K562 (cell line): ENCODE data around the gene FRYL. TPM values are rescaled to one million over a fixed set of nuclear protein-coding genes. Genes with fewer than 3 reads are reported as not detected.

Experiments
- ATAC-seq: fragments of 200-7000 bp; cut with Tn5 transposase; 3 replicates; pipeline ENCODE4 v1.9.1; 2020; ENCODE audit warnings: moderate library complexity
- BruUV-seq: library from RNA; stranded (reverse); fragments of 400-500 nt; replicated peaks from 2 replicates; lab custom pipeline; 2021; lab: Mats Ljungman, UMichigan
- CTCF ChIA-PET: fragments of 300-600 bp; formaldehyde crosslinking; extraction: SDS; loops from one replicate; lab custom pipeline; 2021; ENCODE audit warnings: low intra/inter-chr PET ratio; lab: Yijun Ruan, JAX
- POLR2A ChIA-PET: fragments of 300-600, 350-650 bp; sonication (Branson Sonifier 250); formaldehyde crosslinking; extraction: SDS; loops from one replicate; lab custom pipeline; 2021; ENCODE audit warnings: antibody characterized with exemption, inconsistent platforms; lab: Yijun Ruan, JAX
- DNase-seq, 4 experiments: peaks; one replicate each; pipeline versions ENCODE4 v3.0.0 to v3.0.0-alpha.2; 2011 to 2018; ENCODE audit warnings: low spot score in 3 of 4, mixed read lengths in 3 of 4; ENCODE audit errors: extremely low read depth in 1 of 4
- FAIRE-seq: peaks from 2 replicates; lab custom pipeline; 2011; peaks lifted over from hg19 to GRCh38; lab: Jason Lieb, UNC
- H2AFZ ChIP-seq: 2 replicates; pipeline ENCODE4 v1.6.0; 2011; ENCODE audit warnings: low read depth, low read length, control low read depth, inconsistent platforms
- H3K27ac ChIP-seq: fragments of 200-600 bp; 3 replicates; pipeline ENCODE4 v1.8.0; 2011; ENCODE audit warnings: low read depth, mild to moderate bottlenecking, control low read depth, inconsistent platforms, low read length, moderate library complexity, mixed read lengths; ENCODE audit errors: extremely low read depth
- H3K27me3 ChIP-seq, 2 experiments: fragments of 300-600 bp in 1 of 2; 2 replicates in 1 of 2; 3 replicates in 1 of 2; pipeline versions ENCODE4 v1.6.0 to v1.8.0; 2011; ENCODE audit warnings: inconsistent platforms in 2 of 2, low read length in 2 of 2, mild to moderate bottlenecking in 1 of 2, mixed read lengths in 1 of 2, moderate library complexity in 1 of 2; ENCODE audit not compliant: control insufficient read depth in 2 of 2, insufficient read depth in 2 of 2
- H3K36me3 ChIP-seq: fragments of 300-600 bp; 3 replicates; pipeline ENCODE4 v1.8.0; 2011; ENCODE audit warnings: mild to moderate bottlenecking, low read length, inconsistent platforms; ENCODE audit not compliant: control insufficient read depth, insufficient read depth
- H3K4me1 ChIP-seq, 2 experiments: fragments of 200-600 bp in 1 of 2; replicated peaks in 1 of 2; 2 replicates in 1 of 2; 3 replicates in 1 of 2; pipeline versions ENCODE4 v1.5.1 to v1.8.0; 2011; ENCODE audit warnings: inconsistent platforms in 2 of 2, low read length in 2 of 2, mild to moderate bottlenecking in 1 of 2, mixed read lengths in 1 of 2, moderate library complexity in 1 of 2; ENCODE audit not compliant: control insufficient read depth in 2 of 2, insufficient read depth in 2 of 2
- H3K4me2 ChIP-seq: 2 replicates; pipeline ENCODE4 v1.6.1; 2011; ENCODE audit warnings: low read length, control low read depth, inconsistent platforms, mixed read lengths; ENCODE audit not compliant: insufficient read depth
- H3K4me3 ChIP-seq: fragments of 200-600 bp; sonication (generic), shearing (Covaris generic); 2 replicates; pipeline ENCODE4 v1.5.1; 2016; ENCODE audit warnings: control low read depth, inconsistent platforms
- H3K79me2 ChIP-seq: fragments of 200-600 bp; 3 replicates; pipeline ENCODE4 v1.8.0; 2011; ENCODE audit warnings: low read length, inconsistent platforms; ENCODE audit not compliant: control insufficient read depth, insufficient read depth
- H3K9ac ChIP-seq, 2 experiments: 2 replicates each; pipeline versions ENCODE4 v1.6.0 to v1.6.1; 2011; ENCODE audit warnings: low read depth in 2 of 2, low read length in 2 of 2, control low read depth in 1 of 2, inconsistent platforms in 1 of 2, mild to moderate bottlenecking in 1 of 2, mixed read lengths in 1 of 2; ENCODE audit not compliant: insufficient read depth in 1 of 2
- H3K9me1 ChIP-seq: one replicate; pipeline ENCODE4 v1.6.0; 2011; ENCODE audit warnings: inconsistent platforms, mild to moderate bottlenecking, low read length, moderate library complexity; ENCODE audit not compliant: control insufficient read depth, insufficient read depth
- H3K9me3 ChIP-seq: replicated peaks from 2 replicates; pipeline ENCODE4 v1.5.1; 2011; ENCODE audit warnings: low read depth, low read length, inconsistent platforms; ENCODE audit not compliant: control insufficient read depth, insufficient read depth
- H4K20me1 ChIP-seq: replicated peaks from 2 replicates; pipeline ENCODE4 v1.6.1; 2011; ENCODE audit warnings: low read length, inconsistent platforms, mixed read lengths; ENCODE audit not compliant: control insufficient read depth, insufficient read depth
- BCOR ChIP-seq: fragments of 450-650 bp; IDR thresholded peaks from 2 replicates; pipeline ENCODE4 v1.6.1; 2016
- CBX2 ChIP-seq: fragments of 200-600 bp; sonication (generic); IDR thresholded peaks from one replicate; pipeline ENCODE4 v1.6.1; 2012; ENCODE audit warnings: mild to moderate bottlenecking, low read length, inconsistent platforms; ENCODE audit not compliant: insufficient read depth, poor library complexity, severe bottlenecking
- MAZ ChIP-seq, 2 experiments: fragments of 450-650 bp in 1 of 2; sonication (generic) in 1 of 2; formaldehyde crosslinking; IDR thresholded peaks in 1 of 2; conservative IDR thresholded peaks in 1 of 2; 2 replicates each; pipeline versions ENCODE4 v1.4.0 to v1.5.0; 2020; ENCODE audit warnings: mild to moderate bottlenecking in 1 of 2, missing genetic modification reagents in 1 of 2
- NEUROD1 ChIP-seq: fragments of 150-350 bp; IDR thresholded peaks from 2 replicates; pipeline ENCODE4 v1.6.1; 2014; ENCODE audit warnings: borderline replicate concordance, low read length, low read depth; ENCODE audit not compliant: partially characterized antibody
- NFATC3 ChIP-seq: fragments of 450-650 bp; IDR thresholded peaks from 2 replicates; pipeline ENCODE4 v1.6.1; 2017; ENCODE audit warnings: mild to moderate bottlenecking
- RBM25 ChIP-seq: fragments of 200-400 bp; formaldehyde crosslinking; IDR thresholded peaks from 2 replicates; pipeline ENCODE4 v1.6.1; 2018; ENCODE audit warnings: low read length, low read depth, moderate library complexity; ENCODE audit not compliant: severe bottlenecking
- ZNF146 ChIP-seq: IDR thresholded peaks from one replicate; pipeline ENCODE4 v1.6.1; 2018; ENCODE audit warnings: missing compliant biosample characterization; ENCODE audit not compliant: unreplicated experiment
- WGBS: fragments of 100-300 bp; shearing (Covaris generic); methylation state at CpG from one replicate; pipeline ENCODE4 v1.1.6; 2016; ENCODE audit warnings: low coverage, mixed read lengths; ENCODE audit not compliant: insufficient coverage; ENCODE audit errors: missing lambda C conversion rate; 5-methylcytosine and 5-hydroxymethylcytosine counted together
- in situ Hi-C: fragments of 300-500 bp; cut with MboI; formaldehyde crosslinking; loops from 4 replicates; pipeline ENCODE4 v1.15.0; 2018; ENCODE audit warnings: inconsistent platforms, mixed read lengths
- intact Hi-C: fragments of 100-400 bp; cut with micrococcal nuclease; formaldehyde crosslinking; loops from 2 replicates; pipeline ENCODE4 v1.14.2; 2022
- polyA plus RNA-seq, 8 experiments: library from polyadenylated mRNA; depleted of rRNA in 4 of 8; stranded (reverse) in 5 of 8; unstranded in 3 of 8; fragments of >200 nt; fragmentation: Nextera tagmentation in 2 of 8; fragmentation: Illumina TruSeq in 1 of 8; extraction: Ambion mirVana in 2 of 8; extraction: Trizol in 1 of 8; gene quantifications; 2 replicates each; pipeline versions ENCODE4 v1.2.1 to v1.2.3, GENCODE V29; 2011 to 2014; ENCODE audit warnings: inconsistent platforms in 1 of 8, missing spikeins in 1 of 8
- total RNA-seq, 7 experiments: library from RNA; depleted of rRNA in 6 of 7; stranded (reverse); fragments of >200 nt in 6 of 7; fragmentation: Illumina TruSeq in 2 of 7; extraction: Trizol in 2 of 7; gene quantifications; 2 replicates each; pipeline versions ENCODE4 v1.2.1 to v1.2.3, GENCODE V29; 2011 to 2021; ENCODE audit warnings: low replicate concordance in 1 of 7
- TF ChIP-seq, protein P1 (sequence below): fragments of 450-650 bp; formaldehyde crosslinking; IDR thresholded peaks from 2 replicates; pipeline ENCODE4 v1.4.0; 2022; ENCODE audit warnings: missing genetic modification characterization
- TF ChIP-seq, protein P2 (sequence below): fragments of 450-650 bp; IDR thresholded peaks from 2 replicates; pipeline ENCODE4 v1.6.1; 2016; ENCODE audit warnings: low read depth

FRYL gene
- total and polyA plus RNA-seq, 9 of the 15 experiments (the other 6 are each of a cell fraction or from before 2014, with no cell fraction given), result 7.2 to 34.9 (median 15.9) TPM

DNA sequence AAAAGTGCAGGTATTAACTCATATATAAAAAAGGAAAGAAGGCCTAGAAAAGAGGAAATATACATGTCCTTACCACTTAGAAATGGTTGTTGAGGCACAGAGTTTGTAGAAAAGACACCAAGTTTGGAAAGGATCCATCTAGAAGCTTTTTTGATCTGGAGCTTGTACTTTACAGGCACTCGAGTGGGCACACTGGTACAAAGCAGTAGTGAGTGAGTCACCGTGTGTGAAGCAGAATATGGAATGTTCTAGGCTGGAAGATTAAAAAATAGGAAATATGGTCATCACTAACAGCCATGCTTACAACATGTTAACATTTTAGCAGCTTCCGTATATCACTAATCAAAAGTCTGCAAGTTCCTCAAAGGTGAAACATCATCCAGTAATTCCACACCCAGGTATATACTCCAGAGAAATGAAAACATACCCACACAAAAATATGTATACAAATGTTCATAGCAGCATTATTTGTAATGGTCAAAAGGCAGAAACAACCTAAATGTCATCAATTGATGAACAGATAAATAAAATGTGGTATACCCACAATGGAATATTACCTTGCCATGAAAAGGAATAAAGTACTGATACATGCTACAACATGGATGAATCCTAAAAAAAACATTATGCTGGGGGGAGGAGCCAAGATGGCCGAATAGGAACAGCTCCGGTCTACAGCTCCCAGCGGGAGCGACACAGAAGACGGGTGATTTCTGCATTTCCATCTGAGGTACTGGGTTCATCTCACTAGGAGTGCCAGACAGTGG lies 69.5 kb downstream of the FRYL start:
- no peaks in the 10 kb centered on the region for H4K20me1 ChIP-seq
- WGBS, result 86% methylated on average over 5 of the region's 8 CpGs
- FAIRE-seq, result no peak
- CTCF ChIA-PET, result no interaction called here
- BruUV-seq, result no TSS peak
- H3K9me3 ChIP-seq, result no peaks in the 10 kb centered on the region
- no peaks in the 10 kb centered on the region for H3K27me3 ChIP-seq
- no peak overlapping the region for H2AFZ ChIP-seq
- intact Hi-C loops, result no loop called here
- H3K79me2 ChIP-seq, result peaks cover 2% of the 10 kb centered on the region; the same call in 1 of the 3 replicates
- DNase-seq, result no peak
- no peak for TF ChIP-seq NFATC3
- peak; percentile 86 for TF ChIP-seq ZNF146 (CRISPR knock-in tag)
- no peak for TF ChIP-seq CBX2
- TF ChIP-seq, protein P1, sequence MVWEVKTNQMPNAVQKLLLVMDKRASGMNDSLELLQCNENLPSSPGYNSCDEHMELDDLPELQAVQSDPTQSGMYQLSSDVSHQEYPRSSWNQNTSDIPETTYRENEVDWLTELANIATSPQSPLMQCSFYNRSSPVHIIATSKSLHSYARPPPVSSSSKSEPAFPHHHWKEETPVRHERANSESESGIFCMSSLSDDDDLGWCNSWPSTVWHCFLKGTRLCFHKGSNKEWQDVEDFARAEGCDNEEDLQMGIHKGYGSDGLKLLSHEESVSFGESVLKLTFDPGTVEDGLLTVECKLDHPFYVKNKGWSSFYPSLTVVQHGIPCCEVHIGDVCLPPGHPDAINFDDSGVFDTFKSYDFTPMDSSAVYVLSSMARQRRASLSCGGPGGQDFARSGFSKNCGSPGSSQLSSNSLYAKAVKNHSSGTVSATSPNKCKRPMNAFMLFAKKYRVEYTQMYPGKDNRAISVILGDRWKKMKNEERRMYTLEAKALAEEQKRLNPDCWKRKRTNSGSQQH, result no peak
- peak; percentile 38 for TF ChIP-seq RBM25
- peak; percentile 27; the same call in 1 of the 2 replicates for TF ChIP-seq BCOR
- TF ChIP-seq, protein P2, sequence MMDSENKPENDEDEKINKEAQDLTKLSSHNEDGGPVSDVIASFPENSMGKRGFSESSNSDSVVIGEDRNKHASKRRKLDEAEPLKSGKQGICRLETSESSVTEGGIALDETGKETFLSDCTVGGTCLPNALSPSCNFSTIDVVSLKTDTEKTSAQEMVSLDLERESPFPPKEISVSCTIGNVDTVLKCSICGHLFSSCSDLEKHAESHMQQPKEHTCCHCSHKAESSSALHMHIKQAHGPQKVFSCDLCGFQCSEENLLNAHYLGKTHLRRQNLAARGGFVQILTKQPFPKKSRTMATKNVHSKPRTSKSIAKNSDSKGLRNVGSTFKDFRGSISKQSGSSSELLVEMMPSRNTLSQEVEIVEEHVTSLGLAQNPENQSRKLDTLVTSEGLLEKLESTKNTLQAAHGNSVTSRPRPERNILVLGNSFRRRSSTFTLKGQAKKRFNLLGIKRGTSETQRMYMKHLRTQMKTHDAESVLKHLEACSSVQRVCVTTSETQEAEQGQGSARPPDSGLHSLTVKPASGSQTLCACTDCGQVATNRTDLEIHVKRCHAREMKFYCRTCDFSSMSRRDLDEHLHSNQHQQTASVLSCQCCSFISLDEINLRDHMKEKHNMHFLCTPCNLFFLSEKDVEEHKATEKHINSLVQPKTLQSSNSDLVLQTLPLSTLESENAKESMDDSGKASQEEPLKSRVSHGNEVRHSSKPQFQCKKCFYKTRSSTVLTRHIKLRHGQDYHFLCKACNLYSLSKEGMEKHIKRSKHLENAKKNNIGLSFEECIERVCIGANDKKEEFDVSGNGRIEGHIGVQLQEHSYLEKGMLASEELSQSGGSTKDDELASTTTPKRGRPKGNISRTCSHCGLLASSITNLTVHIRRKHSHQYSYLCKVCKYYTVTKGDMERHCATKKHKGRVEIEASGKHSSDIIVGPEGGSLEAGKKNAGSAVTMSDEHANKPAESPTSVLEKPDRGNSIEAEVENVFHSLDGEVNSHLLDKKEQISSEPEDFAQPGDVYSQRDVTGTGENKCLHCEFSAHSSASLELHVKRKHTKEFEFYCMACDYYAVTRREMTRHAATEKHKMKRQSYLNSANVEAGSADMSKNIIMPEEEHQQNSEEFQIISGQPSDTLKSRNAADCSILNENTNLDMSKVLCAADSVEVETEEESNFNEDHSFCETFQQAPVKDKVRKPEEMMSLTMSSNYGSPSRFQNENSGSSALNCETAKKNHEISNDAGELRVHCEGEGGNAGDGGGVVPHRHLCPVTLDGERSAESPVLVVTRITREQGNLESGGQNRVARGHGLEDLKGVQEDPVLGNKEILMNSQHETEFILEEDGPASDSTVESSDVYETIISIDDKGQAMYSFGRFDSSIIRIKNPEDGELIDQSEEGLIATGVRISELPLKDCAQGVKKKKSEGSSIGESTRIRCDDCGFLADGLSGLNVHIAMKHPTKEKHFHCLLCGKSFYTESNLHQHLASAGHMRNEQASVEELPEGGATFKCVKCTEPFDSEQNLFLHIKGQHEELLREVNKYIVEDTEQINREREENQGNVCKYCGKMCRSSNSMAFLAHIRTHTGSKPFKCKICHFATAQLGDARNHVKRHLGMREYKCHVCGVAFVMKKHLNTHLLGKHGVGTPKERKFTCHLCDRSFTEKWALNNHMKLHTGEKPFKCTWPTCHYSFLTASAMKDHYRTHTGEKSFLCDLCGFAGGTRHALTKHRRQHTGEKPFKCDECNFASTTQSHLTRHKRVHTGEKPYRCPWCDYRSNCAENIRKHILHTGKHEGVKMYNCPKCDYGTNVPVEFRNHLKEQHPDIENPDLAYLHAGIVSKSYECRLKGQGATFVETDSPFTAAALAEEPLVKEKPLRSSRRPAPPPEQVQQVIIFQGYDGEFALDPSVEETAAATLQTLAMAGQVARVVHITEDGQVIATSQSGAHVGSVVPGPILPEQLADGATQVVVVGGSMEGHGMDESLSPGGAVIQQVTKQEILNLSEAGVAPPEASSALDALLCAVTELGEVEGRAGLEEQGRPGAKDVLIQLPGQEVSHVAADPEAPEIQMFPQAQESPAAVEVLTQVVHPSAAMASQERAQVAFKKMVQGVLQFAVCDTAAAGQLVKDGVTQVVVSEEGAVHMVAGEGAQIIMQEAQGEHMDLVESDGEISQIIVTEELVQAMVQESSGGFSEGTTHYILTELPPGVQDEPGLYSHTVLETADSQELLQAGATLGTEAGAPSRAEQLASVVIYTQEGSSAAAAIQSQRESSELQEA, result no peak
- no peak for TF ChIP-seq NEUROD1
- no peak for TF ChIP-seq MAZ (CRISPR knock-in tag; conservative IDR thresholded peaks at IDR 0.05 in 1 of 2, IDR thresholded peaks at IDR 0.05 in 1 of 2)
- no peak overlapping the region for H3K27ac ChIP-seq
- ATAC-seq, result no peak
- peaks cover 10% of the 10 kb centered on the region; the same call in 1 of the 3 replicates for H3K36me3 ChIP-seq
- no peaks in the 10 kb centered on the region for H3K9me1 ChIP-seq
- H3K4me2 ChIP-seq, result no peak overlapping the region
- in situ Hi-C loops, result no loop called here
- no peaks in the 10 kb centered on the region for H3K4me1 ChIP-seq
- POLR2A ChIA-PET, result no interaction called here
- no peak overlapping the region for H3K9ac ChIP-seq
- H3K4me3 ChIP-seq, result no peak overlapping the region
